Activated CD8-positive, alpha-beta T cell treated with anti-CD3 and anti-CD28 coated beads for 36 hours (primary cell): Measurements from ENCODE around the gene KIFC1. TPM values are rescaled to one million over a fixed set of nuclear protein-coding genes. Genes with fewer than 3 reads are reported as not detected.

Experiments
- ATAC-seq: fragments of 200-7000 bp; cut with Tn5 transposase; one replicate; pipeline ENCODE4 v1.10.0; 2021; ENCODE audit warnings: mild to moderate bottlenecking, moderate library complexity
- CTCF ChIA-PET: fragments of 350-600 bp; sonication (Branson Sonifier 250); formaldehyde crosslinking; loops from one replicate; lab custom pipeline; 2021; ENCODE audit warnings: antibody characterized with exemption; lab: Charles Lee
- POLR2A ChIA-PET: fragments of 350-600 bp; sonication (Branson Sonifier 250); formaldehyde crosslinking; loops from one replicate; lab custom pipeline; 2021; ENCODE audit warnings: antibody characterized with exemption; lab: Charles Lee
- DNase-seq: peaks from one replicate; pipeline ENCODE4 v3.0.0-alpha.2; 2020
- H3K27ac Mint-ChIP-seq: one replicate; pipeline ENCODE4 v1.8.0; 2021; ENCODE audit warnings: mild to moderate bottlenecking, mixed read lengths
- H3K27me3 Mint-ChIP-seq: one replicate; pipeline ENCODE4 v1.8.0; 2021; ENCODE audit warnings: mixed read lengths
- H3K36me3 Mint-ChIP-seq: one replicate; pipeline ENCODE4 v1.8.0; 2021; ENCODE audit warnings: low read depth, mixed read lengths
- H3K4me1 Mint-ChIP-seq: one replicate; pipeline ENCODE4 v1.8.0; 2021; ENCODE audit warnings: low read depth, mixed read lengths
- H3K4me3 Mint-ChIP-seq: one replicate; pipeline ENCODE4 v1.8.0; 2021; ENCODE audit warnings: mild to moderate bottlenecking, moderate library complexity, mixed read lengths
- H3K9me3 Mint-ChIP-seq: one replicate; pipeline ENCODE4 v1.8.0; 2021; ENCODE audit warnings: mixed read lengths
- intact Hi-C: fragments of 100-400 bp; cut with micrococcal nuclease; formaldehyde crosslinking; loops from one replicate; pipeline ENCODE4 v1.10.0; 2022
- total RNA-seq, 2 experiments: library from RNA; stranded (reverse); gene quantifications; one replicate each; pipeline ENCODE4 v1.2.3, GENCODE V29; 2021
- TF ChIP-seq, protein P1 (sequence below): fragments of 200-600 bp; IDR thresholded peaks from one replicate; pipeline ENCODE4 v1.8.0; 2022; ENCODE audit warnings: antibody characterized with exemption, mild to moderate bottlenecking

Gene KIFC1
- total RNA-seq, 2 experiments from 2014 or later = 93.4 to 96.0 TPM

DNA sequence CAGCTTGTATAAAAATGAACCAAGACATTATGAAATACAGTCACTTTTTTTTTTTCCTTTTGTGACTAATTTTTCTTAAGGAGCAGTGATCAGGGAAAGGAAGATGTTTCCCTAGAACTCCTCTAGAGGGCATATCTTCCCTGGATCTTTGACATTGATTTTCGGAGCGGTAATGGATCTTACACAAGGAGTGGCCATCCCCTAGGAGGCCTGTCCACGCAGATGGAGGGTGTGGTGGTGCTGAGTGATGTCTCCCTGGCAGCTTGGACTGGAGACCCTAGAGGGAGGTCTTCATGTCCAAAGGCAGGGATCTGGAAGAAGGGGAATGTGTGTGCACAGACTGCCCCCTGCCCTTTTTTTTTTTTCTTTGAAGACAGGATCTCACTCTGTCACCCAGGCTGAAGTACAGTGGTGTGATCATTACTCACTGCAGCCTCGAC lies 7.0 kb upstream of the KIFC1 start:
- H3K27ac Mint-ChIP-seq = no peak overlapping the region
- intact Hi-C loops = no loop called here
- DNase-seq = no peak
- no peaks in the 10 kb centered on the region for H3K36me3 Mint-ChIP-seq
- POLR2A ChIA-PET = interaction anchor here (0.7 kb wide), 1 partner anchor 111 kb away, joined by 3 read pairs; no protein-coding TSS in a partner anchor
- CTCF ChIA-PET = no interaction called here
- ATAC-seq = no peak
- no peaks in the 10 kb centered on the region for H3K4me1 Mint-ChIP-seq
- H3K9me3 Mint-ChIP-seq = no peaks in the 10 kb centered on the region
- TF ChIP-seq, protein P1, sequence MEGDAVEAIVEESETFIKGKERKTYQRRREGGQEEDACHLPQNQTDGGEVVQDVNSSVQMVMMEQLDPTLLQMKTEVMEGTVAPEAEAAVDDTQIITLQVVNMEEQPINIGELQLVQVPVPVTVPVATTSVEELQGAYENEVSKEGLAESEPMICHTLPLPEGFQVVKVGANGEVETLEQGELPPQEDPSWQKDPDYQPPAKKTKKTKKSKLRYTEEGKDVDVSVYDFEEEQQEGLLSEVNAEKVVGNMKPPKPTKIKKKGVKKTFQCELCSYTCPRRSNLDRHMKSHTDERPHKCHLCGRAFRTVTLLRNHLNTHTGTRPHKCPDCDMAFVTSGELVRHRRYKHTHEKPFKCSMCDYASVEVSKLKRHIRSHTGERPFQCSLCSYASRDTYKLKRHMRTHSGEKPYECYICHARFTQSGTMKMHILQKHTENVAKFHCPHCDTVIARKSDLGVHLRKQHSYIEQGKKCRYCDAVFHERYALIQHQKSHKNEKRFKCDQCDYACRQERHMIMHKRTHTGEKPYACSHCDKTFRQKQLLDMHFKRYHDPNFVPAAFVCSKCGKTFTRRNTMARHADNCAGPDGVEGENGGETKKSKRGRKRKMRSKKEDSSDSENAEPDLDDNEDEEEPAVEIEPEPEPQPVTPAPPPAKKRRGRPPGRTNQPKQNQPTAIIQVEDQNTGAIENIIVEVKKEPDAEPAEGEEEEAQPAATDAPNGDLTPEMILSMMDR = no peak
- no peaks in the 10 kb centered on the region for H3K27me3 Mint-ChIP-seq
- no peak overlapping the region for H3K4me3 Mint-ChIP-seq

DNA sequence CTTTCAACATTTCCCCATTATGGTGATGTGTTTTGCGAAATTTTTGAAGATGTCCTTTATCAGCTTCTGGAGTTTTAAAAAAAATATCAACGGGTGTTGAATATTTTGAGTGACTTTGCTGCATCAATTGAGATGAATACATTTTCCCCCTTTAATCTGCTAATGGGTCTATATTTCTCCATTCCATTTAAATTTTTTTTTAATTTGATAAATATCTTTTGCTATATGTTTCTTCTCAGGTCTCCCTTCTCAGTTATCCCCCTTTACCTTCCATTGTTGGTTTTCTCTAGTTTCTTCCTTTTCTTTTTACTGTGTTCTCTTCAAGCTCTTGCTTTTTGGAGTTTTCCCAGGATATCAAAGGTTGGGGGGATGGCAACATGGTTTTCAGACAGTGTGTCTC lies 1.4 kb upstream of the KIFC1 start:
- ATAC-seq (no peak), DNase-seq (no peak)
- H3K27ac Mint-ChIP-seq = peak overlapping the region; percentile 93
- ChIA-PET POLR2A (interaction anchor here (1.3 to 1.5 kb wide), 3 partner anchors 36 to 180 kb away, joined by 3 to 7 read pairs (median 6); no protein-coding TSS in a partner anchor), CTCF (interaction anchor here (0.8 to 2.2 kb wide), 17 partner anchors 16 to 190 kb away, joined by 3 to 11 read pairs (median 4); partner anchors contain the start of genes BAK1, PFDN6, RGL2 and ZBTB22)
- intact Hi-C loops = loop anchor here (5.0 kb wide), 1 partner anchor 37 kb away; no protein-coding TSS in a partner anchor
- H3K4me3 Mint-ChIP-seq = peak overlapping the region; percentile 21
- H3K9me3 Mint-ChIP-seq = no peaks in the 10 kb centered on the region
- peaks cover 30% of the 10 kb centered on the region for H3K4me1 Mint-ChIP-seq
- TF ChIP-seq, protein P1 = no peak
- no peaks in the 10 kb centered on the region for H3K27me3 Mint-ChIP-seq
- H3K36me3 Mint-ChIP-seq = peaks cover 21% of the 10 kb centered on the region

DNA sequence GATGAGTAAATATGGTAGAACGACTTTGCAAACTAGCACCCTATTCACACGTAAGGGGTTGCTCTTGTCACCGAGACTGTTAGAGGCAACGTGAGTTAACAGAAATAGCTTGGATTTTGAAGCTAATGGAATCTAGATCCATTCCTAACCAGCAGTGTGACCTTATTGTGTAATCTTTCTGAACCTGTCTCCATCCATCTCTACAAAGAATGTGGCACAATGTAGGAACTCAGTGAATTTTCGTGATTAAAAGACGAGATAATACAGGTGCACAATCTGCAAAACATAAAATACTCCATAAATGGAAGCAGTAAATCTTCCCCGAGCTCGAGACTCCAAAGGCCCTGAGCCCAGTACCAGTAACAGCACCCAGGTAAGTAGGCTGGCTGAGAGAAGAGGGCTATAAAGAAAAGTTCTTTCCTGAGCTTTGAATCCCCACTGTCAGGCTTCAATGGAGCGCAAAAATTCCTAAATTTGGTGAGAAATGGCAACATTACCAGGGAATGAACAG lies 801 bp upstream of the KIFC1 start:
- TF ChIP-seq, protein P1 = no peak
- intact Hi-C loops = loop anchor here (1.0 to 5.0 kb wide), 2 partner anchors 19 to 36 kb away; no protein-coding TSS in a partner anchor
- ATAC-seq (no peak), DNase-seq (no peak)
- H3K36me3 Mint-ChIP-seq = peaks cover 26% of the 10 kb centered on the region
- ChIA-PET CTCF (interaction anchor here (0.7 to 2.2 kb wide), 33 partner anchors 9 to 321 kb away, joined by 3 to 11 read pairs (median 3); partner anchors contain the start of genes BAK1, CUTA, PFDN6 and RGL2), POLR2A (interaction anchor here (0.5 to 2.5 kb wide), 8 partner anchors 10 to 553 kb away, joined by 3 to 9 read pairs (median 4); partner anchors contain the start of genes RGL2 and TAP2)
- H3K27me3 Mint-ChIP-seq = no peaks in the 10 kb centered on the region
- peak overlapping the region; percentile 93 for H3K27ac Mint-ChIP-seq
- no peaks in the 10 kb centered on the region for H3K9me3 Mint-ChIP-seq
- H3K4me1 Mint-ChIP-seq = peaks cover 35% of the 10 kb centered on the region
- H3K4me3 Mint-ChIP-seq = peak overlapping the region; percentile 89

DNA sequence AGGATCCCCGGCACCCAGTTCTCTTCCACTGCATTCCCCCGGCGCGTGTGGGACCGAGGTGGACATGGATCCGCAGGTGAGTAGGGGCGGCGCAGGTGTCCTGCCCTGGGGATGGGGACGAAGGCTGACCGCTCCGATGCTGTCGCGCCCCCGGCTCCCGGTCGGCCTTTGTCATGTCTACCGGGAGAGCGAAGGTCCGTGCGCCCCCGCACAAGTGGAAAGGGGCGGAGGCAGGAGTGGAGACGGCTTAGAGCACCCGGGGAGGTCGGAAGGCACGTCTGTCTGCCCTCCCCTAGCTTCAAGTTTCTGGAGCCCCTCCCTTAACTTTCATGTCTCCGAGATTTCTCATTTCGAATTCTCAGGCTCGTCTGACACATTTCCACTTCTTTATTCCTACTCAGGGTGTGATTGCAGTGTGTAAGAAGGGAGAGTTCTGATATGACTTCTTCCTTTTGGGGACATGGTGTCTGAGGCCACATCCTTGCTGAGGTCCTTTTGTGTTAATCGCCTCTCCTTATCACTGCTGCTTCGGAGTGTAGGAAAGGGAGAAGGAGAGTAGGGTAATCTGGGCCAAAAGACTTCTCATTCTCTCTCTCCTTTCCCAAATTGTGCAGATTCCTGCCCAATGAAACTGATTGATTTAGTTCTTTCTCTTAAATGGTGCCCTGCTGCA lies 435 bp downstream of the KIFC1 start:
- H3K9me3 Mint-ChIP-seq = no peaks in the 10 kb centered on the region
- ATAC-seq = peak; percentile 36

More for the DNA sequence above, 435 bp downstream of the KIFC1 start:
- no peaks in the 10 kb centered on the region for H3K27me3 Mint-ChIP-seq
- H3K36me3 Mint-ChIP-seq = peaks cover 29% of the 10 kb centered on the region
- CTCF ChIA-PET = interaction anchor here (1.0 kb wide), 2 partner anchors 34 to 115 kb away, joined by 3 to 4 read pairs; partner anchors contain the start of gene B3GALT4
- peaks cover 36% of the 10 kb centered on the region for H3K4me1 Mint-ChIP-seq
- POLR2A ChIA-PET = interaction anchor here (0.8 to 2.5 kb wide), 6 partner anchors 9 to 93 kb away, joined by 3 to 9 read pairs (median 4); partner anchors contain the start of genes RGL2 and SYNGAP1
- TF ChIP-seq, protein P1 = no peak
- peak overlapping the region; percentile 93 for H3K27ac Mint-ChIP-seq
- intact Hi-C loops = loop anchor here (1.0 to 5.0 kb wide), 2 partner anchors 18 to 35 kb away; no protein-coding TSS in a partner anchor
- H3K4me3 Mint-ChIP-seq = peak overlapping the region; percentile 89
- DNase-seq = peak; percentile 74
